ENCODE results near the gene SLC34A2.

Gene SLC34A2

DNA sequence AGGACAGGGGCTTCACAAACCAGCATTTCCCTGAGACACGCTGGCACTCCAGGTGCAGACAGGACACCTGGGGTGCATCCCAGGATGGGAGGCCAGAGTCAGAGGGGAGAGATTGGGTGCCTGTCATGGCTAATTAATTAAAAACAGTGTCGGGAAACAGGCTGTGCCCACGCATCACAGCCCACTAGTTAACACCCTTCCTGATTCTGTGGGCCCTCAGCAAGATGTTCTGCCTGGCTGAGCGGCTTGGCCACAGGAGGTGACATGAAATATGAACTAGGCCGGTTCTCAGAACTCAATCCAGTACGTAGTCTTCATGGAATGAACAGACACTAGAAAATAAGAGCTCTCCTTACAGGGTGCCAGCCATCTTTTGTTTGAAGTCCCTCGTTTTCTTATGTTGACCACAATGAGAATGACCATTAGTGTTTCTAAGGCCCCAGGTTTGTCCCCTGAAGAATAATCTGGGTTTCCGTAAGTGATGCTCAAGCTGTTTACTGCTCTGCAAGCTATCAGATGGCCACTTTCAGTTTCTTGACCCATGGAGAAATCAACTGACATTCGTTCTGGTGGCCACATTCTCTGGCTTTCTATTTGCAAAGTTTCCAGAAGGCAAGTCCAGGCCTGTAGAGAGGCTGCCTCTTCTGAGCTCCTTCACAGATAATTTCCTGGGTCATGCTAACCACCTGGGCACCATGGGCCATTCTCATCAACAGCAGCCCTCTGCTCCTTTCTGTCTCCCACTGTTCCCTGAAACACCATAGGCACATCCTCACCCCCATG lies 72.3 kb downstream of the SLC34A2 start:
- DNase-seq, result no peak
